ENCODE results near the gene SELENOS.

GRCh38 chr15:101326026-101326315 lies 48.7 kb upstream of the SELENOS start:
- TF ChIP-seq, protein P1, sequence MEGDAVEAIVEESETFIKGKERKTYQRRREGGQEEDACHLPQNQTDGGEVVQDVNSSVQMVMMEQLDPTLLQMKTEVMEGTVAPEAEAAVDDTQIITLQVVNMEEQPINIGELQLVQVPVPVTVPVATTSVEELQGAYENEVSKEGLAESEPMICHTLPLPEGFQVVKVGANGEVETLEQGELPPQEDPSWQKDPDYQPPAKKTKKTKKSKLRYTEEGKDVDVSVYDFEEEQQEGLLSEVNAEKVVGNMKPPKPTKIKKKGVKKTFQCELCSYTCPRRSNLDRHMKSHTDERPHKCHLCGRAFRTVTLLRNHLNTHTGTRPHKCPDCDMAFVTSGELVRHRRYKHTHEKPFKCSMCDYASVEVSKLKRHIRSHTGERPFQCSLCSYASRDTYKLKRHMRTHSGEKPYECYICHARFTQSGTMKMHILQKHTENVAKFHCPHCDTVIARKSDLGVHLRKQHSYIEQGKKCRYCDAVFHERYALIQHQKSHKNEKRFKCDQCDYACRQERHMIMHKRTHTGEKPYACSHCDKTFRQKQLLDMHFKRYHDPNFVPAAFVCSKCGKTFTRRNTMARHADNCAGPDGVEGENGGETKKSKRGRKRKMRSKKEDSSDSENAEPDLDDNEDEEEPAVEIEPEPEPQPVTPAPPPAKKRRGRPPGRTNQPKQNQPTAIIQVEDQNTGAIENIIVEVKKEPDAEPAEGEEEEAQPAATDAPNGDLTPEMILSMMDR (IDR thresholded peaks at IDR 0.05; ENCODE audit: extremely low read depth in 1 of 2, insufficient read depth in 1 of 2, low read depth in 1 of 2, low read length in 2 of 2), result no peak
- TF ChIP-seq JUN (IDR thresholded peaks at IDR 0.05; ENCODE audit: borderline replicate concordance, insufficient read depth, insufficient read length, low read depth), result no peak
- no peak for TF ChIP-seq FOS (IDR thresholded peaks at IDR 0.05; ENCODE audit: borderline replicate concordance, insufficient read depth, low read length)
- TF ChIP-seq POLR2A (IDR thresholded peaks at IDR 0.05; ENCODE audit: low read depth, low read length), result no peak
